ENCODE measurements around the gene USP12. TPM values are rescaled to one million over a fixed set of nuclear protein-coding genes. Genes with fewer than 3 reads are reported as not detected.
A peak's percentile ranks its signal among the peaks of the same experiment; 100 is the strongest.

The USP12 gene
- total RNA-seq, 4 donors from 2014 or later = 3.9 to 31.7 (median 13.6) TPM

DNA sequence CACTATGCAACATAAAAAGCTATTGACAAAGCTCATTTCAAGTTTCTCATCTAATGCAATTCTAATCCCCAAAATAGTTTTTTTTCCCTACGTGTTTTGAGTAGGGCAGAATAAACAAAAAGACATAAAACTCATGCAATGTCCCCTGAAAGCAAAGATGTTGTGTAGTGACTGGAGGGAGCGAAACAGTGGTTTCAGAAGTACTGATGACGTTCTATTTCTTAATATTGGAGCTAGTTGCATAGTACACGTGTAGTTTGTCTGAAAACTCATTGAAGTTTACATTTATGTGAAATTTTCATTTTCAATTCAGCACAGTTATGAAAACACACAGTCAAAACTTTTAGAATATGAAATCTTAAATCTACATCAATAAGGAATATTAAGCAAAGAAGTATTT, 31.6 kb downstream of the USP12 start:
- peaks cover 0 to 4% (median 0%) of the 10 kb centered on the region in 3 donors for H3K9me3 ChIP-seq

DNA sequence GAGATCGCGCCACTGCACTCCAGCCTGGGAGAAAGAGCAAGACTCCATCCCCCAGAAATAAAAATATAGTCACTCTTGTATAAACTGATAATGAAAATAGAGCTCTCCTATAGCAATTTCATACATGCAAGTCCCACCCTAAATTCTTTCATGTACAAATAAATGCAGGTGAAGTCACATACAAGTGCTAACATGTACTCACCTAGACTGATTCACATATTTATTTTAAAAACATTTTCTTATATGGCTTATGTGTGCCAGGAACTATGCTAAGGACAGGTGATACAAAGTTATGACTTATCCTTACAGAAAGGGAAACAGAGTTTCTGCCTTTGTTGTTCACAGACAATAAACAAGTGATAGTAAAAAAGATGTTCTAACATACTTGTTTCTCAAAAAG, 32.0 kb downstream of the USP12 start:
- 64 to 73% methylated on average over 2 of the region's 2 CpGs for WGBS, 2 donors
- DNase-seq = no peak
- H3K27ac ChIP-seq = peak overlapping the region in 3 of 4 donors; percentile 56 to 67 (median 61)
- intact Hi-C loops (cut with DNase I) = no loop called here
- no peaks in the 10 kb centered on the region for H3K36me3 ChIP-seq
- peaks cover 0 to 4% (median 0%) of the 10 kb centered on the region in 3 donors for H3K9me3 ChIP-seq
- TF ChIP-seq POLR2A (IDR thresholded peaks at IDR 0.05) = no peak
- TF ChIP-seq, protein P1, sequence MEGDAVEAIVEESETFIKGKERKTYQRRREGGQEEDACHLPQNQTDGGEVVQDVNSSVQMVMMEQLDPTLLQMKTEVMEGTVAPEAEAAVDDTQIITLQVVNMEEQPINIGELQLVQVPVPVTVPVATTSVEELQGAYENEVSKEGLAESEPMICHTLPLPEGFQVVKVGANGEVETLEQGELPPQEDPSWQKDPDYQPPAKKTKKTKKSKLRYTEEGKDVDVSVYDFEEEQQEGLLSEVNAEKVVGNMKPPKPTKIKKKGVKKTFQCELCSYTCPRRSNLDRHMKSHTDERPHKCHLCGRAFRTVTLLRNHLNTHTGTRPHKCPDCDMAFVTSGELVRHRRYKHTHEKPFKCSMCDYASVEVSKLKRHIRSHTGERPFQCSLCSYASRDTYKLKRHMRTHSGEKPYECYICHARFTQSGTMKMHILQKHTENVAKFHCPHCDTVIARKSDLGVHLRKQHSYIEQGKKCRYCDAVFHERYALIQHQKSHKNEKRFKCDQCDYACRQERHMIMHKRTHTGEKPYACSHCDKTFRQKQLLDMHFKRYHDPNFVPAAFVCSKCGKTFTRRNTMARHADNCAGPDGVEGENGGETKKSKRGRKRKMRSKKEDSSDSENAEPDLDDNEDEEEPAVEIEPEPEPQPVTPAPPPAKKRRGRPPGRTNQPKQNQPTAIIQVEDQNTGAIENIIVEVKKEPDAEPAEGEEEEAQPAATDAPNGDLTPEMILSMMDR (IDR thresholded peaks at IDR 0.05) = no peak
- peaks cover 0 to 44% (median 16%) of the 10 kb centered on the region in 3 donors for H3K4me1 ChIP-seq
- no peak overlapping the region for H3K4me3 ChIP-seq
- no peaks in the 10 kb centered on the region for H3K27me3 ChIP-seq

More for the DNA sequence above, 31.6 kb downstream of the USP12 start:
- DNase-seq = no peak
- Histone ChIP-seq H3K27me3 (no peaks in the 10 kb centered on the region), H3K4me3 (no peak overlapping the region), H3K27ac (peak overlapping the region in 2 of 4 donors; percentile 49 to 56), H3K4me1 (peaks cover 0 to 44% (median 16%) of the 10 kb centered on the region in 3 donors), H3K36me3 (no peaks in the 10 kb centered on the region)
- WGBS, 2 donors = 68 to 74% methylated on average over 4 of the region's 4 CpGs
- intact Hi-C loops (cut with DNase I) = no loop called here
- TF ChIP-seq, protein P1 (IDR thresholded peaks at IDR 0.05) = no peak
- TF ChIP-seq POLR2A (IDR thresholded peaks at IDR 0.05) = no peak

DNA sequence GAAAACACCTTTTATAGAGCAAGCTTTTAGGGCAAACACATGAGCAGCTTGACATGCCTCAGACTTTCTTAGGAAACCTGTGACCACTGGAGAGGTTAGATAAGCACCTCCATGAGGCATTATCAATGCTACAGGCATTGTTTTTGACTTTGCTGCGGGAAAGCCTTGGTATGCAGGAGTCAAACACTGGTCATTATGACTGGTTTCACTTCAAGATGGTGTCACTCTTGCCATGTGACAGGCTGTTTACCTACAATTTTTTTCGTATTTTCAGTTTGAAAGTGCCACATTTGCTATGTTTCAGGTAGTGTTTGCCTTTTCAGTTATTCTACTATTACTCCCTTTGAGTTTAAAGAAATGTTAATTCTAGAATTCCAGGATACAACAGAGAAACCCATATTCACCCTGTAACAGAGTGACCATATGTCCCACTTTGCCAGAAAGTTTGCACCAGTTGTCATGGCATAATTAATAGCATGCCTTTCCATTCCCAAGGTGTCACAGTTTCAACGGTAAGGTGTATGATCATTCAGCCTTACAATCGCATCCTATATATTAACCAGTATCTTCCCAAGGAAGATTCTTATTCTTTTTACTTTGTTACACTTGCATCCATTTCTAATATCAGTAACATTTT, 33.0 kb downstream of the USP12 start:
- H3K4me1 ChIP-seq = peaks cover 0 to 54% (median 16%) of the 10 kb centered on the region in 3 donors
- 90 to 91% methylated on average over 4 of the region's 4 CpGs for WGBS, 2 donors
- H3K4me3 ChIP-seq = no peak overlapping the region
- H3K27me3 ChIP-seq = no peaks in the 10 kb centered on the region
- H3K36me3 ChIP-seq = no peaks in the 10 kb centered on the region
- no peak for TF ChIP-seq POLR2A (IDR thresholded peaks at IDR 0.05)
- TF ChIP-seq, protein P1 (IDR thresholded peaks at IDR 0.05) = no peak
- H3K9me3 ChIP-seq = peaks cover 0 to 4% (median 0%) of the 10 kb centered on the region in 3 donors
- intact Hi-C loops (cut with DNase I) = no loop called here
- peak overlapping the region in 1 of 4 donors; percentile 61 for H3K27ac ChIP-seq
- no peak for DNase-seq

DNA sequence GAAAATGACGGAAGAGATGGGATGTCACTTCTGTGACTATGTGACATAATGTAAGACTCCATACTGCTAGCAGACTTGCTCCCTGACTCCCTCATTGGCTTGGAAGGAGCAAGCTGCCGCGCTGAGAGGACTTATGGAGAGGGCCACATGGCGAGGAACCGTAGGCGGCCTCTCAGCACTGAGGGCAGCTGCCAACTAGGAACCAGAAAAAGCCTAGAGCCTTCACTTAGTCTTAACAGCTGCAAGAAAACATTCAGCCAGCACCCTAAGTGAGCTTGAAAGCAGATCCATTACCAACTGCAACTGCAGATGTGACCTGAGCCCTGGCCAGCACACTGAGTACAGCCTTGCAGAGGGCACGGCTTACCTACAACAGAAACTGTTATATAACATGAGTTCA, 33.9 kb downstream of the USP12 start:
- intact Hi-C loops (cut with DNase I) = no loop called here
- H3K27me3 ChIP-seq = no peaks in the 10 kb centered on the region
- WGBS, 2 donors = 89 to 96% methylated on average over 6 to 7 of the region's 7 CpGs
- no peaks in the 10 kb centered on the region for H3K36me3 ChIP-seq
- no peak overlapping the region for H3K4me3 ChIP-seq
- TF ChIP-seq, protein P1 (IDR thresholded peaks at IDR 0.05) = no peak
- TF ChIP-seq POLR2A (IDR thresholded peaks at IDR 0.05) = no peak
- peaks cover 0 to 55% (median 21%) of the 10 kb centered on the region in 3 donors for H3K4me1 ChIP-seq
- H3K27ac ChIP-seq = no peak overlapping the region
- H3K9me3 ChIP-seq = peaks cover 0 to 4% (median 0%) of the 10 kb centered on the region in 3 donors
- no peak for DNase-seq

DNA sequence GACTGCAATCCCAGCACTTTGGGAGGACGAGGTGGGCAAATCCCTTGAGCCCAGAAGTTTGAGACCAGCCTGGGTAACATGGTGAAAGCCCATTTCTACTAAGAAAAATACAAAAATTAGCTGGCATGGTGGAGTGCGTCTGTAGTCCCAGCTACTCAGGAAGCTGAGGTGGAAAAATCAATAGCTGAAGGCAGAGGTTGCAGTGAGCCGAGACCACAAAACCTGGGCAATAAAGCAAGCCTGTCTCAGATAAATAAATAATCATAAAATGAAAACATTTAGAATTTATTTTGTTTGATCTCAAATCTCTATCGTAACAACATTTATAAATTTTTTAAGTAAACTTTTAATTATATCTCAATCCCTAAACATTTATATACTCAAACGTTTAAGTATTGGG, 36.6 kb downstream of the USP12 start:
- peaks cover 0 to 8% (median under 1%) of the 10 kb centered on the region in 3 donors for H3K9me3 ChIP-seq
- peaks cover 5 to 75% (median 38%) of the 10 kb centered on the region in 3 donors for H3K4me1 ChIP-seq
- TF ChIP-seq, protein P1 (IDR thresholded peaks at IDR 0.05) = no peak
- no peak for TF ChIP-seq POLR2A (IDR thresholded peaks at IDR 0.05)
- intact Hi-C loops (cut with DNase I) = no loop called here
- WGBS, 2 donors = 61 to 71% methylated on average over 5 of the region's 5 CpGs
- no peaks in the 10 kb centered on the region for H3K27me3 ChIP-seq
- no peak for DNase-seq
- no peak overlapping the region for H3K4me3 ChIP-seq
- no peaks in the 10 kb centered on the region for H3K36me3 ChIP-seq
- no peak overlapping the region for H3K27ac ChIP-seq

Measured in esophagus squamous epithelium (tissue), 5 donors.